Subcutaneous abdominal adipose tissue (tissue), 5 donors: ENCODE results near the gene RNF126.

ENCODE experiments used
- H3K27ac ChIP-seq: one replicate; pipeline ENCODE4 v1.7.0; 2013; ENCODE audit warnings: low read depth, mild to moderate bottlenecking, inconsistent platforms, low read length, moderate library complexity
- H3K27me3 ChIP-seq, 5 donors: one replicate each; pipeline ENCODE4 v1.7.0; 2013; ENCODE audit warnings: low read length in 5 of 5, inconsistent platforms in 1 of 5; ENCODE audit not compliant: control insufficient read depth in 5 of 5, insufficient read depth in 4 of 5
- H3K36me3 ChIP-seq, 5 donors: one replicate each; pipeline ENCODE4 v1.7.0; 2013; ENCODE audit warnings: low read length in 5 of 5; ENCODE audit not compliant: control insufficient read depth in 5 of 5, insufficient read depth in 5 of 5
- H3K4me1 ChIP-seq, 5 donors: one replicate each; pipeline ENCODE4 v1.7.0; 2013; ENCODE audit warnings: low read length in 5 of 5, mild to moderate bottlenecking in 3 of 5, moderate library complexity in 1 of 5; ENCODE audit not compliant: control insufficient read depth in 5 of 5, insufficient read depth in 5 of 5
- H3K4me3 ChIP-seq, 5 donors: one replicate each; pipeline ENCODE4 v1.7.0; 2013; ENCODE audit warnings: low read length in 5 of 5, low read depth in 1 of 5
- H3K9ac ChIP-seq, 5 donors: one replicate each; pipeline ENCODE4 v1.7.0; 2013; ENCODE audit warnings: low read length in 5 of 5, mild to moderate bottlenecking in 4 of 5, moderate library complexity in 3 of 5
- H3K9me3 ChIP-seq, 5 donors: one replicate each; pipeline ENCODE4 v1.7.0; 2013; ENCODE audit warnings: low read length in 5 of 5; ENCODE audit not compliant: control insufficient read depth in 5 of 5
- donor health status: healthy.
- donor health status: healthy.
- donor health status: healthy.
- donor health status: healthy.
- donor health status: healthy.

The RNF126 gene

GRCh38 chr19:620166-620862, 42.7 kb downstream of the RNF126 start:
- Histone ChIP-seq H3K4me1 (peaks cover 0 to 3% (median 0%) of the 10 kb centered on the region in 5 donors), H3K27ac (no peak overlapping the region), H3K27me3 (peaks cover 0 to 6% (median 3%) of the 10 kb centered on the region in 5 donors), H3K9ac (no peak overlapping the region), H3K36me3 (peaks cover 0 to 78% (median 72%) of the 10 kb centered on the region in 5 donors), H3K4me3 (no peak overlapping the region), H3K9me3 (no peaks in the 10 kb centered on the region)

- Histone ChIP-seq H3K27ac (no peak overlapping the region), H3K9me3 (no peaks in the 10 kb centered on the region), H3K4me3 (no peak overlapping the region), H3K4me1 (peaks cover 0 to 3% (median 0%) of the 10 kb centered on the region in 5 donors), H3K36me3 (peaks cover 0 to 69% (median 63%) of the 10 kb centered on the region in 5 donors), H3K9ac (no peak overlapping the region), H3K27me3 (peaks cover 0 to 12% (median 7%) of the 10 kb centered on the region in 5 donors)
Measured at GRCh38 chr19:619286-620002, 43.6 kb downstream of the RNF126 start.

GRCh38 chr19:618674-619285, 44.2 kb downstream of the RNF126 start:
- Histone ChIP-seq H3K9ac (no peak overlapping the region), H3K36me3 (peaks cover 0 to 63% (median 57%) of the 10 kb centered on the region in 5 donors), H3K27me3 (peaks cover 0 to 17% (median 13%) of the 10 kb centered on the region in 5 donors), H3K27ac (no peak overlapping the region), H3K4me1 (peaks cover 0 to 3% (median 0%) of the 10 kb centered on the region in 5 donors), H3K4me3 (no peak overlapping the region), H3K9me3 (no peaks in the 10 kb centered on the region)

- Histone ChIP-seq H3K9ac (no peak overlapping the region), H3K27ac (no peak overlapping the region), H3K36me3 (peaks cover 0 to 57% (median 51%) of the 10 kb centered on the region in 5 donors)
Measured at GRCh38 chr19:618247-618619, 44.8 kb downstream of the RNF126 start.

GRCh38 chr19:617551-618246, 45.3 kb downstream of the RNF126 start:
- Histone ChIP-seq H3K4me3 (no peak overlapping the region), H3K27ac (no peak overlapping the region), H3K4me1 (peaks cover 0 to 3% (median 0%) of the 10 kb centered on the region in 5 donors), H3K9me3 (no peaks in the 10 kb centered on the region), H3K27me3 (peaks cover 0 to 21% (median 13%) of the 10 kb centered on the region in 5 donors), H3K9ac (no peak overlapping the region), H3K36me3 (peaks cover 0 to 52% (median 48%) of the 10 kb centered on the region in 5 donors)

More at GRCh38 chr19:618247-618619, 44.8 kb downstream of the RNF126 start:
- Histone ChIP-seq H3K4me3 (no peak overlapping the region), H3K27me3 (peaks cover 0 to 17% (median 13%) of the 10 kb centered on the region in 5 donors), H3K9me3 (no peaks in the 10 kb centered on the region), H3K4me1 (peaks cover 0 to 3% (median 0%) of the 10 kb centered on the region in 5 donors)

- Histone ChIP-seq H3K27me3 (peaks cover 0 to 21% (median 16%) of the 10 kb centered on the region in 5 donors), H3K9ac (no peak overlapping the region), H3K27ac (no peak overlapping the region), H3K4me3 (no peak overlapping the region), H3K4me1 (peaks cover 0 to 3% (median 0%) of the 10 kb centered on the region in 5 donors), H3K36me3 (peaks cover 0 to 44% (median 40%) of the 10 kb centered on the region in 5 donors), H3K9me3 (no peaks in the 10 kb centered on the region)
Measured at GRCh38 chr19:616747-617526, 46.1 kb downstream of the RNF126 start.

- Histone ChIP-seq H3K27ac (no peak overlapping the region), H3K4me3 (no peak overlapping the region), H3K27me3 (peaks cover 0 to 23% (median 17%) of the 10 kb centered on the region in 5 donors), H3K4me1 (peaks cover 0 to 7% (median 3%) of the 10 kb centered on the region in 5 donors), H3K36me3 (peaks cover 0 to 37% (median 33%) of the 10 kb centered on the region in 5 donors), H3K9me3 (no peaks in the 10 kb centered on the region), H3K9ac (no peak overlapping the region)
Measured at GRCh38 chr19:616062-616700, 46.8 kb downstream of the RNF126 start.

- H3K9me3 ChIP-seq = no peaks in the 10 kb centered on the region
- H3K9ac ChIP-seq = no peak overlapping the region
- H3K4me1 ChIP-seq = peaks cover 0 to 12% (median 9%) of the 10 kb centered on the region in 5 donors
- no peak overlapping the region for H3K27ac ChIP-seq
- H3K27me3 ChIP-seq = peaks cover 0 to 26% (median 21%) of the 10 kb centered on the region in 5 donors
- peaks cover 0 to 34% (median 33%) of the 10 kb centered on the region in 5 donors for H3K36me3 ChIP-seq
- no peak overlapping the region for H3K4me3 ChIP-seq
Measured at GRCh38 chr19:615619-616018, 47.4 kb downstream of the RNF126 start.
